ENCODE measurements around the gene TMIE. TPM values are rescaled to one million over a fixed set of nuclear protein-coding genes. Genes with fewer than 3 reads are reported as not detected.

TMIE gene
- total and polyA plus RNA-seq, 10 of the 15 experiments (the other 5 are each of a cell fraction or from before 2014, with no cell fraction given), result not detected

Small RNAs within 50 kb of the gene (small RNA-seq; reads per million reads assigned to genes)
- not detected for gene PRSS45

Other genes starting within 250 kb of the TMIE start
Only the 7 nearest of the 8 such genes appear.
- not detected in 2 replicates for gene RTP3, start 203.4 kb upstream of the TMIE start, total RNA-seq (2014; rRNA removed)
- gene RTP3, start 203.4 kb upstream of the TMIE start, total RNA-seq (2014; rRNA removed; fragmentation: Illumina TruSeq; extraction: Trizol), result not detected in 2 replicates
- not detected in 2 replicates for gene RTP3, start 203.4 kb upstream of the TMIE start, total RNA-seq (2021)
- gene RTP3, start 203.4 kb upstream of the TMIE start, polyA plus RNA-seq (2011; rRNA removed), result not detected in 2 replicates
- gene RTP3, start 203.4 kb upstream of the TMIE start, polyA plus RNA-seq (2014; fragmentation: Illumina TruSeq; extraction: Trizol), result not detected in 2 replicates
- gene RTP3, start 203.4 kb upstream of the TMIE start, polyA plus RNA-seq (2014; fragmentation: Nextera tagmentation; extraction: Ambion mirVana), result under 1 TPM in 1 of 2 experiments, not detected in 1; 0.06 TPM
- not detected in 2 replicates for gene RTP3, start 203.4 kb upstream of the TMIE start, polyA plus RNA-seq (2014; rRNA removed)
- not detected for gene RTP3, start 203.4 kb upstream of the TMIE start, polyA plus RNA-seq (2016; fragmentation: Nextera tagmentation; extraction: Ambion mirVana)
- gene LRRC2, start 135.1 kb upstream of the TMIE start, total RNA-seq (2014; rRNA removed), result not detected in 2 replicates
- gene LRRC2, start 135.1 kb upstream of the TMIE start, total RNA-seq (2014; rRNA removed; fragmentation: Illumina TruSeq; extraction: Trizol), result not detected in 2 replicates
- gene LRRC2, start 135.1 kb upstream of the TMIE start, total RNA-seq (2021), result not detected in 2 replicates
- gene LRRC2, start 135.1 kb upstream of the TMIE start, polyA plus RNA-seq (2011; rRNA removed), result not detected in 2 replicates
- gene LRRC2, start 135.1 kb upstream of the TMIE start, polyA plus RNA-seq (2014; fragmentation: Illumina TruSeq; extraction: Trizol), result not detected in 2 replicates
- gene LRRC2, start 135.1 kb upstream of the TMIE start, polyA plus RNA-seq (2014; fragmentation: Nextera tagmentation; extraction: Ambion mirVana), result not detected
- not detected in 2 replicates for gene LRRC2, start 135.1 kb upstream of the TMIE start, polyA plus RNA-seq (2014; rRNA removed)
- not detected for gene LRRC2, start 135.1 kb upstream of the TMIE start, polyA plus RNA-seq (2016; fragmentation: Nextera tagmentation; extraction: Ambion mirVana)
- not detected in 2 replicates for gene FAM240A, start 88.9 kb upstream of the TMIE start, total RNA-seq (2014; rRNA removed)
- gene FAM240A, start 88.9 kb upstream of the TMIE start, total RNA-seq (2014; rRNA removed; fragmentation: Illumina TruSeq; extraction: Trizol), result not detected in 2 replicates
- gene FAM240A, start 88.9 kb upstream of the TMIE start, total RNA-seq (2021), result not detected in 2 replicates
- gene FAM240A, start 88.9 kb upstream of the TMIE start, polyA plus RNA-seq (2011; rRNA removed), result not detected in 2 replicates
- gene FAM240A, start 88.9 kb upstream of the TMIE start, polyA plus RNA-seq (2014; fragmentation: Illumina TruSeq; extraction: Trizol), result not detected in 2 replicates
- gene FAM240A, start 88.9 kb upstream of the TMIE start, polyA plus RNA-seq (2014; fragmentation: Nextera tagmentation; extraction: Ambion mirVana), result not detected
- not detected in 2 replicates for gene FAM240A, start 88.9 kb upstream of the TMIE start, polyA plus RNA-seq (2014; rRNA removed)
- gene FAM240A, start 88.9 kb upstream of the TMIE start, polyA plus RNA-seq (2016; fragmentation: Nextera tagmentation; extraction: Ambion mirVana), result not detected
- gene ALS2CL, start 7.7 kb upstream of the TMIE start, total RNA-seq (2014; rRNA removed), result not detected in 2 replicates
- not detected in 2 replicates for gene ALS2CL, start 7.7 kb upstream of the TMIE start, total RNA-seq (2014; rRNA removed; fragmentation: Illumina TruSeq; extraction: Trizol)
- 0.05 and 0.19 TPM in 2 replicates for gene ALS2CL, start 7.7 kb upstream of the TMIE start, total RNA-seq (2021)
- gene ALS2CL, start 7.7 kb upstream of the TMIE start, polyA plus RNA-seq (2011; rRNA removed), result 0.01 TPM in 1 of 2 replicates, not detected in the other
- not detected in 2 replicates for gene ALS2CL, start 7.7 kb upstream of the TMIE start, polyA plus RNA-seq (2014; fragmentation: Illumina TruSeq; extraction: Trizol)
- gene ALS2CL, start 7.7 kb upstream of the TMIE start, polyA plus RNA-seq (2014; fragmentation: Nextera tagmentation; extraction: Ambion mirVana), result not detected
- not detected in 2 replicates for gene ALS2CL, start 7.7 kb upstream of the TMIE start, polyA plus RNA-seq (2014; rRNA removed)
- gene ALS2CL, start 7.7 kb upstream of the TMIE start, polyA plus RNA-seq (2016; fragmentation: Nextera tagmentation; extraction: Ambion mirVana), result not detected
- not detected in 2 replicates for gene PRSS50, start 16.5 kb downstream of the TMIE start, total RNA-seq (2014; rRNA removed)
- not detected in 2 replicates for gene PRSS50, start 16.5 kb downstream of the TMIE start, total RNA-seq (2014; rRNA removed; fragmentation: Illumina TruSeq; extraction: Trizol)
- not detected in 2 replicates for gene PRSS50, start 16.5 kb downstream of the TMIE start, total RNA-seq (2021)
- not detected in 2 replicates for gene PRSS50, start 16.5 kb downstream of the TMIE start, polyA plus RNA-seq (2011; rRNA removed)
- gene PRSS50, start 16.5 kb downstream of the TMIE start, polyA plus RNA-seq (2014; fragmentation: Illumina TruSeq; extraction: Trizol), result not detected in 2 replicates
- not detected for gene PRSS50, start 16.5 kb downstream of the TMIE start, polyA plus RNA-seq (2014; fragmentation: Nextera tagmentation; extraction: Ambion mirVana)
- gene PRSS50, start 16.5 kb downstream of the TMIE start, polyA plus RNA-seq (2014; rRNA removed), result not detected in 2 replicates
- gene PRSS50, start 16.5 kb downstream of the TMIE start, polyA plus RNA-seq (2016; fragmentation: Nextera tagmentation; extraction: Ambion mirVana), result under 1 TPM in 1 of 2 experiments, not detected in 1; 0.05 TPM
- not detected in 2 replicates for gene MYL3, start 162.1 kb downstream of the TMIE start, total RNA-seq (2014; rRNA removed)
- gene MYL3, start 162.1 kb downstream of the TMIE start, total RNA-seq (2014; rRNA removed; fragmentation: Illumina TruSeq; extraction: Trizol), result not detected in 2 replicates
- not detected in 2 replicates for gene MYL3, start 162.1 kb downstream of the TMIE start, total RNA-seq (2021)
- gene MYL3, start 162.1 kb downstream of the TMIE start, polyA plus RNA-seq (2011; rRNA removed), result not detected in 2 replicates
- not detected in 2 replicates for gene MYL3, start 162.1 kb downstream of the TMIE start, polyA plus RNA-seq (2014; fragmentation: Illumina TruSeq; extraction: Trizol)
- gene MYL3, start 162.1 kb downstream of the TMIE start, polyA plus RNA-seq (2014; fragmentation: Nextera tagmentation; extraction: Ambion mirVana), result not detected
- not detected in 2 replicates for gene MYL3, start 162.1 kb downstream of the TMIE start, polyA plus RNA-seq (2014; rRNA removed)
- under 1 TPM in 1 of 2 experiments, not detected in 1; 0.40 TPM for gene MYL3, start 162.1 kb downstream of the TMIE start, polyA plus RNA-seq (2016; fragmentation: Nextera tagmentation; extraction: Ambion mirVana)
- not detected in 2 replicates for gene PTH1R, start 176.3 kb downstream of the TMIE start, total RNA-seq (2014; rRNA removed)
- gene PTH1R, start 176.3 kb downstream of the TMIE start, total RNA-seq (2014; rRNA removed; fragmentation: Illumina TruSeq; extraction: Trizol), result not detected in 2 replicates
- gene PTH1R, start 176.3 kb downstream of the TMIE start, total RNA-seq (2021), result not detected in 2 replicates
- gene PTH1R, start 176.3 kb downstream of the TMIE start, polyA plus RNA-seq (2011; rRNA removed), result not detected in 2 replicates
- gene PTH1R, start 176.3 kb downstream of the TMIE start, polyA plus RNA-seq (2014; fragmentation: Illumina TruSeq; extraction: Trizol), result not detected in 2 replicates
- not detected for gene PTH1R, start 176.3 kb downstream of the TMIE start, polyA plus RNA-seq (2014; fragmentation: Nextera tagmentation; extraction: Ambion mirVana)
- gene PTH1R, start 176.3 kb downstream of the TMIE start, polyA plus RNA-seq (2014; rRNA removed), result 0.20 TPM in 1 of 2 replicates, not detected in the other
- not detected for gene PTH1R, start 176.3 kb downstream of the TMIE start, polyA plus RNA-seq (2016; fragmentation: Nextera tagmentation; extraction: Ambion mirVana)

Data from GM12878 (cell line).